Parietal lobe (tissue), 2 donors: ENCODE results near the gene FBXW9. TPM values are rescaled to one million over a fixed set of nuclear protein-coding genes. Genes with fewer than 3 reads are reported as not detected.
A peak's percentile ranks its signal among the peaks of the same experiment; 100 is the strongest.

Source experiments
- small RNA-seq: library from RNA; depleted of rRNA; stranded (forward); fragments of <200 nt; gene quantifications from one replicate; pipeline ENCODE3, GENCODE V24; 2014; ENCODE audit warnings: low replicate concordance
- total RNA-seq: library from RNA; depleted of rRNA; stranded (reverse); fragments of >200 nt; gene quantifications from one replicate; pipeline ENCODE4 v1.2.3, GENCODE V29; 2014

FBXW9 gene
- 8.1 TPM for total RNA-seq

GRCh38 chr19:12696366-12697335 is at the start of gene FBXW9:
Gene FBXW9 (minus strand): TSS chr19:12696631. CDS start chr19:12696581, 50 bp downstream.

GRCh38 chr19:12736995-12737834 is 40.8 kb upstream of the FBXW9 start, which contains the start of gene GET3:
Gene GET3 (plus strand): TSS chr19:12737497. CDS start chr19:12737506, 9 bp downstream.

GRCh38 chr19:12723641-12724426 is 27.4 kb upstream of the FBXW9 start, which contains the start of gene TNPO2:
Gene TNPO2 (minus strand): TSS chr19:12723932. CDS start chr19:12720977, 2,955 bp downstream.

GRCh38 chr19:12687496-12688196 is 8.8 kb downstream of the FBXW9 start, which contains the start of gene GNG14:
Gene GNG14 (plus strand): TSS chr19:12687998. CDS start chr19:12688049, 51 bp downstream.

GRCh38 chr19:12681074-12681987 is 15.1 kb downstream of the FBXW9 start, which contains the start of gene DHPS:
Gene DHPS (minus strand): TSS chr19:12681880. CDS start chr19:12681766, 114 bp downstream.

GRCh38 chr19:12666265-12667048 is 30.0 kb downstream of the FBXW9 start, which contains the start of the genes MAN2B1 and WDR83:
Gene MAN2B1 (minus strand): TSS chr19:12666742. CDS start chr19:12666701, 41 bp downstream.
Gene WDR83 (plus strand): TSS chr19:12666807. CDS start chr19:12669791, 2,984 bp downstream.

Small RNA genes within 50 kb of the gene (small RNA-seq; reads per million reads assigned to genes)
- gene SNORD41, result 33.4 reads per million, percentile 93 among the genes with 10 or more reads in this experiment

Other genes starting within 250 kb of the FBXW9 start
- gene ZNF709, start 211.8 kb downstream of the FBXW9 start, total RNA-seq, result 32.6 TPM
- gene ZNF564, start 145.1 kb downstream of the FBXW9 start, total RNA-seq, result 36.9 TPM
- gene ZNF490, start 85.8 kb downstream of the FBXW9 start, total RNA-seq, result 21.6 TPM
- 29.1 TPM for gene ZNF791, start 85.7 kb downstream of the FBXW9 start, total RNA-seq
- 13.8 TPM for gene MAN2B1, start 29.9 kb downstream of the FBXW9 start, total RNA-seq
- gene WDR83, start 29.8 kb downstream of the FBXW9 start, total RNA-seq, result 14.4 TPM
- 110 TPM for gene DHPS, start 14.8 kb downstream of the FBXW9 start, total RNA-seq
- gene GNG14, start 8.6 kb downstream of the FBXW9 start, total RNA-seq, result not detected
- 90.1 TPM for gene TNPO2, start 27.3 kb upstream of the FBXW9 start, total RNA-seq
- 157 TPM for gene TRIR, start 38.1 kb upstream of the FBXW9 start, total RNA-seq
- 45.4 TPM for gene GET3, start 40.9 kb upstream of the FBXW9 start, total RNA-seq
- not detected for gene BEST2, start 55.2 kb upstream of the FBXW9 start, total RNA-seq
- gene HOOK2, start 78.9 kb upstream of the FBXW9 start, total RNA-seq, result 35.4 TPM
- gene JUNB, start 94.9 kb upstream of the FBXW9 start, total RNA-seq, result 10.3 TPM
- 189 TPM for gene PRDX2, start 105.2 kb upstream of the FBXW9 start, total RNA-seq
- gene THSD8, start 105.4 kb upstream of the FBXW9 start, total RNA-seq, result not detected
- 16.9 TPM for gene RNASEH2A, start 110.0 kb upstream of the FBXW9 start, total RNA-seq
- 2.2 TPM for gene RTBDN, start 137.9 kb upstream of the FBXW9 start, total RNA-seq
- 131 TPM for gene MAST1, start 141.9 kb upstream of the FBXW9 start, total RNA-seq
- gene DNASE2, start 184.8 kb upstream of the FBXW9 start, total RNA-seq, result 2.5 TPM
- 0.31 TPM for gene KLF1, start 190.6 kb upstream of the FBXW9 start, total RNA-seq
- 25.7 TPM for gene GCDH, start 194.5 kb upstream of the FBXW9 start, total RNA-seq
- not detected for gene SYCE2, start 222.7 kb upstream of the FBXW9 start, total RNA-seq
- 55.7 TPM for gene FARSA, start 237.1 kb upstream of the FBXW9 start, total RNA-seq
- 211 TPM for gene CALR, start 242.0 kb upstream of the FBXW9 start, total RNA-seq
- gene RAD23A, start 249.2 kb upstream of the FBXW9 start, total RNA-seq, result 35.1 TPM